Stimulated activated naive B cell treated with anti-CD40 and anti-IgM and Interleukin-4, amounts not matched to agents 10 μg/mL and 1 μg/mL and 100 μg/mL, for 72 hours (primary cell): ENCODE results near the gene ADA.
"Not testable (repeated sequence)": the region's sequence is repeated elsewhere in the genome, so short reads cannot be mapped to it uniquely, and the experiment has no call there.

Source experiments
- ATAC-seq, 2 donors: fragments of 150-1000 bp; cut with Tn5 transposase; replicated peaks; 2 replicates each; pipeline ENCODE4 v1.10.0; 2021; ENCODE audit warnings: moderate library complexity in 1 of 2
- DNase-seq: peaks from one replicate; pipeline ENCODE4 v3.0.0; 2021
- H3K27ac Mint-ChIP-seq: one replicate; pipeline ENCODE4 v1.8.0; 2022; ENCODE audit warnings: mild to moderate bottlenecking, mixed read lengths
- H3K27me3 Mint-ChIP-seq, 2 donors: one replicate each; pipeline ENCODE4 v1.8.0; 2022; ENCODE audit warnings: mixed read lengths in 2 of 2
- H3K36me3 Mint-ChIP-seq, 2 donors: one replicate each; pipeline ENCODE4 v1.8.0; 2022; ENCODE audit warnings: mixed read lengths in 2 of 2, mild to moderate bottlenecking in 1 of 2
- H3K4me1 Mint-ChIP-seq, 2 donors: one replicate each; pipeline ENCODE4 v1.8.0; 2022; ENCODE audit warnings: mixed read lengths in 2 of 2, mild to moderate bottlenecking in 1 of 2
- H3K4me3 Mint-ChIP-seq, 2 donors: one replicate each; pipeline ENCODE4 v1.8.0; 2022; ENCODE audit warnings: mild to moderate bottlenecking in 2 of 2, mixed read lengths in 2 of 2, moderate library complexity in 1 of 2
- H3K9me3 Mint-ChIP-seq, 2 donors: one replicate each; pipeline ENCODE4 v1.8.0; 2022; ENCODE audit warnings: mixed read lengths in 2 of 2, mild to moderate bottlenecking in 1 of 2

Gene ADA

DNA sequence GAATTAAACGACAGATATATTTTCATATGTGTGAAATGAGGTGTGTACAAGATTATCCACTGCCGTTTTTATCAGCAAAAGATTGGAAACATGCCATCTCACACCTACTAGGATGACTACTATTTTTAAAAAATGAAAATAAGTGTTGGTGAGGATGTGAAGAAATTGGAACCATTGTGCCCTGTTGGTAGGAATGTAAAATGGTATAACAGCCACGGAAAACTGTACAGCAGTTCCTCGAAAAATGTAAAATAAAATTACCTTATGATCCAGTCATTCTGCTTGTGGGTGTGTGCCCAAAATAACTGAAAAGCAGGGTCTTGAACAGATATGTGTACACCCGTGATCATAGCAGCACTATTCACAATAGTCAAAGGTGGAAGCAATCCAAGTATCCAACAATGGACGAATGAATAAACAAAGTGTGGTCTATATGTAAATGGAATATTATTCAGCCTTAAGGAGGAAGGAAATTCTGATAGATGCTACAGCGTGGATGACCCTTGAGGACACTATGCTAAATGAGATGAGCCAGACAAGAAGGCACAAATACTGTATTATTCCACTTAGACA, 36.6 kb upstream of the ADA start:
- DNase-seq (no peak), ATAC-seq (no peak)
- H3K27ac Mint-ChIP-seq: no peak overlapping the region
- H3K4me3 Mint-ChIP-seq: no peak overlapping the region
- H3K27me3 Mint-ChIP-seq: peaks cover 0 to 4% of the 10 kb centered on the region in 2 donors
- no peaks in the 10 kb centered on the region for H3K36me3 Mint-ChIP-seq
- no peaks in the 10 kb centered on the region for H3K9me3 Mint-ChIP-seq
- H3K4me1 Mint-ChIP-seq: peaks cover 7 to 8% of the 10 kb centered on the region in 2 donors

DNA sequence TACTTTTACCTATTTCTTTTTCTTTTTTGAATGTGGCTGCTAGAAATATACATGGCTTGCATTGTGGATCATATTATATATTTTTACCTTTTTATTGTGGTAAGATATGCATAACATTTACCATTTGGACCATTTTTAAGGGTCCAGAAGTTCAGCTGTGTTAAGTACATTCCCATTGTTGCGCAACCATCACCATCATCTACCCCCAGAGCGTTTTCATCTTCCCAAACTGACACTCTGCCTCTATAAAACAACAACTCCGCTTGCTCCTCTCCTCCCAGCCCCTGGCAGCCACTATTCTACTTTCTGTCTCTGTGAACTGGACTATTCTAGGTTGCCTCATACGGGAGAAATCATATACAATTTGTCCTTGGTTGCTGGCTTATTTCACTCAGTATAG, 35.4 kb upstream of the ADA start:
- H3K9me3 Mint-ChIP-seq: no peaks in the 10 kb centered on the region
- ATAC-seq (no peak), DNase-seq (no peak)
- no peak overlapping the region for H3K27ac Mint-ChIP-seq
- no peaks in the 10 kb centered on the region for H3K36me3 Mint-ChIP-seq
- peaks cover 7 to 8% of the 10 kb centered on the region in 2 donors for H3K4me1 Mint-ChIP-seq
- peaks cover 0 to 4% of the 10 kb centered on the region in 2 donors for H3K27me3 Mint-ChIP-seq
- H3K4me3 Mint-ChIP-seq: no peak overlapping the region

DNA sequence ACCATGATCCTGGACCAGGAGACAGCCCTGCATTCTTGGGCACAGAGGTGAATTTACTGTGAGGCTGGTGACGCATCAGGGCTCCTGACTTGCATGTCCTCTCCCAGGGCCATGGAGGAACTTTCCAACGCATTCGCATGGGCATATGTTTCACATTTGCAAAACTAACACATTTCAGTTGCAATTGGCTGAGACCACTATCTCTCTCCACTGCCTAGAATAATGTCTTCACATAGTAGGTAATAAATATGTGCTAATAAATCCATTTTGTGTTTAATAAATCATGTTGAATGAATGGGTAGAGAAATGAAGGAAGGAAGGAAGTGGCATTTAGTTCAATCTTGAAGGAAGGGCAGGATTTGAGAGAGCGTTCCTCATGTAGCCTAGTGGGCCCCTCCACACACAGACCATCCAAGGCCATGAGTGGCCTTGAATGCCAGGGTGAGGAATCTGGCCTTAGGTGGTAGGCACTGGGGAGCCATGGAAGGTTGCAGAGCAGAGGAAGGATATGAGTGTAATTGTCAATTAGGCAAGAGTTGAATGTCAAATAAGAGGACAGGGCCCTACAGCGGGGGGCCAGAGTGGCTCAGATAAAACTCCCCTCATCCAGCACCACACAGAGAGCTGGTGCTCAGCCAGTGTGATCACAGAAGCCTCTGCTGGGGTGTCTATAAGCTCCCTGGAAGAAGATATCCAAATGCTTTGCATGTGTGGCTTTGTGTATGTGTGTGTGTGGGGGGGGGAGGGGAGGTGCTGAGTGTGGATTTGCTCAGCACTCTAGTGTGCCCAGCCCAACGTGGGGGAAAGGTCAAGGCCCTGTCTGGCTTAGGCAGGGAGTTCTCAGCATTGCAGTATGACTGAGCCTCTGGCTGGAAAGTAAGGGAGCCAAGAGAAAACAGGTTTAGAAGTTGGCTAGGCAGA, 32.8 kb upstream of the ADA start:
- ATAC-seq (no peak), DNase-seq (no peak)
- Mint-ChIP-seq H3K27me3 (peaks cover 0 to 4% of the 10 kb centered on the region in 2 donors), H3K4me1 (peaks cover 7 to 8% of the 10 kb centered on the region in 2 donors), H3K36me3 (no peaks in the 10 kb centered on the region), H3K4me3 (no peak overlapping the region), H3K27ac (no peak overlapping the region), H3K9me3 (no peaks in the 10 kb centered on the region)

DNA sequence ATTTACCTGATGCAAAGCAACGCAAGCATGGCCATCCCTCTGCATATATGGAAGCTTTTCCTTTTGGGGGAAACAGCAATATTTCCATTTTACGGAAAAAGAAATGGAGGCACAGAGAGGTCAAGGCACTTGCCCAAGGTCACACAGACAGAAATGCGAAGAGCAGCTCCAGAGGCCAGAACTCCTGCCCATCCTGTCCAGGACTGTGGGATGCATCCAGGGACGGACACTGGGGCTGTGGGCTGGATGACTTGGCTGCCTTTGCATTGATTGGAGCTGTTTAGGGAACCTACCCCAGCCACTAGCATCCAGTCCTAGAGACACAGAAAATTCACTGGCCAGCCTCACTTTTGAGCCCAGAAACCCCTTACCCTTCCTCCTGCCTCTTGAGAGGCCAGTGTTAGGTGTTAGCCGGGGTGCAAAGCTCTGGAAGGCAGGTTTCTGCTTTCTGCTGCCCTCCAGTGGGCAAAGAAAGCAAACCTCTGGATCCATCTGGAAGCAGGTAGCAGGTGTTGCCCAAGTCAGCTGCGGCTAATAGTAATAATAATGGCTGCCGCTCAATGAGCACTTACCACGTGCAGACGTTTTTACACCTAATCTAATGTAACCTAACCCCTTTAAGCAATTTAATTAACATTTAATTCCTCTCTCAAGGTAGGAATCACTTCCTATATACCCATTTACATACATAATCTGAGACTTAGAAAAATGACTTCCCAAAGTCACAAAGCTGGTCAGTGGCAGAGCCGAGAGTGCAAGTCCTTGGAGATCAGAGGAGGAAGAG, 32.0 kb upstream of the ADA start:
- Mint-ChIP-seq H3K36me3 (no peaks in the 10 kb centered on the region), H3K9me3 (no peaks in the 10 kb centered on the region), H3K27ac (peak overlapping the region; percentile 65), H3K4me1 (peaks cover 7 to 8% of the 10 kb centered on the region in 2 donors), H3K27me3 (peaks cover 0 to 4% of the 10 kb centered on the region in 2 donors), H3K4me3 (no peak overlapping the region)
- ATAC-seq (peak; percentile 94 to 95), DNase-seq (peak; percentile 69)

DNA sequence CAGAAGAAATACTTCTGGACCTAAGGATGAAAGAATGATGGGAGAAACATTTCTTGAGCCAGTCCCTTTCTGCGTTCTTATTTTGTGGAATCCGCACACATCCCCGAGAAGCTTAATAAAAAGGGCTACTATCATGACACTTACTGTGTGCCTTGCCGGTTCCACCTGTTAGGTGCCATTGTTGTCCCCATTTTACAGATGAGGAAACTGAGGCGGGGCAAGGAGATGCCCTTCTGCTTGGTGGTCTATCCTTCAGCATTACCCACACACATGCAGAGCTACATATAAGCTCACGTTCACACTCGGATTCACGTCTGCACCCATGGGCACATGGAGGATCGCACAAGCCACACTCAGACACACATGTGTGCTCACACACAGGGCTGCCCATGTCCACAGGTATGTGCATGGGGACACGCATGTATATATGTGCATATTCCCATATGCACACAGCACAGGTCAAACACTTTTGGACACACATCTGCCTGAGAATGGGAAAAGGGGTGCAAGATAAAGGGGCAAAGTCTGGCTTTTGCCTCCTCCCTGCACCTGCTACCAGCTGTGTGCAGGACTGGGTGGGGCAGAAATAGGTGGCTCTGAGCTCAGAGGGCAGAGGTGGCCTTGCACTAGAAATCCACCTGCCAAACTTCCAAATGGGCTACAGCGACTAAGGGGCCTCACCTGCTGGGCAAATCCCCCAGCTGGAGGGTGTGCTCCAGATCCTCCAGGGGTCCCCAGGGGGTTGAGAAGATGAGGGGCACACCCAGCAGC, 30.5 kb upstream of the ADA start:
- Mint-ChIP-seq H3K4me1 (peaks cover 7 to 8% of the 10 kb centered on the region in 2 donors), H3K4me3 (no peak overlapping the region), H3K36me3 (no peaks in the 10 kb centered on the region), H3K27me3 (peaks cover 0 to 4% of the 10 kb centered on the region in 2 donors), H3K27ac (no peak overlapping the region), H3K9me3 (no peaks in the 10 kb centered on the region)
- DNase-seq (no peak), ATAC-seq (no peak)

DNA sequence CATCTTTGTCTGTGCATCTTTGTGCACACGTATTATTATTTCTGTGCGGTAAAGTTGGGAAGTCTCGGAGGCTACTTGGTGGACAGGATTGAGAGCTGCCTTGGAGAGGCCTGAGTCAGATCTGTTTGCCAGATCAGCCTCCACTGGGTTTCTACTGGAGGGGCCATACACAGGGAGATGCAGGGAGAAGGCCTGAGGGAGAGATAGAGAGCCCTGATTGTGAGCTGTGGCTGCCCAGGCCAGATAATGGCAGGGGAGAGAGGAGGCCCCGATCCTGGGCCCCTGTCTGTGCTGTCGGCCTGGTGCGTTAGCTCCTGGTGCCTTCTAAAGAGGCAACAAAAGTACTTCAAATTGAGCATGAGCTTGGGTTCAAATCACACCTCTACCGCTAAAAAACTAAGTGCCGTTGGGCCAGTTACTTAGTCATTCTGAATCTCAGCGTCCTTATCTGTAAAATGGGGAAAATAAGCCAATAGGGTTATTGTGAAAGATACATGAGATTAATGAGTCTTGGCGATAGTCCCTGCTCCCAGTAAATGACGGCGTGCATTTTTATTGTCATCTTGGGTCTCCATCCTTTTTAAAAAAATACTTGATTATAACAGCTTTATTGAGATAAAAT, 27.6 kb upstream of the ADA start:
- DNase-seq (no peak), ATAC-seq (no peak)
- H3K4me3 Mint-ChIP-seq: no peak overlapping the region
- H3K4me1 Mint-ChIP-seq: peaks cover 0 to 3% of the 10 kb centered on the region in 2 donors
- H3K36me3 Mint-ChIP-seq: no peaks in the 10 kb centered on the region
- no peak overlapping the region for H3K27ac Mint-ChIP-seq
- no peaks in the 10 kb centered on the region for H3K9me3 Mint-ChIP-seq
- H3K27me3 Mint-ChIP-seq: no peaks in the 10 kb centered on the region

DNA sequence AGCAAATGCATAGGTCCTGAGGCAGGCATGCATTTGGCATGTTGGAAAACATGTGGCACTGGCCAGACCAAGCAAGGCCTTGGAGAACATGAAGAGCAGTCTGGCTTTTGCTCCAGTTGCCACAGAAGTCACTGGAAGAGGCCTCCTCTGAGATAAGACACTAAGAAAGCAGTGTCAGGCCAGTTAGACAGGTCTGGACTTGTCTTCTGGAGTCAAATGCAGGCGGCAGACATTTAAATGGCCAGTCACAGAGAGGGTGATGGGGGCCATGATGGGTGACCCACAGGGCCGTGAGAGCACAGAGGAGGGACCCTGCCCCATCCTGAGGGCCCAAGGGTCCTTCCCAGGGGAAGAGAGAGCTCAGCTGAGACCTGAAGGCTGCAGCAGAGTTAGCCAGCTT, 26.7 kb upstream of the ADA start:
- Mint-ChIP-seq H3K9me3 (no peaks in the 10 kb centered on the region), H3K36me3 (no peaks in the 10 kb centered on the region), H3K27me3 (no peaks in the 10 kb centered on the region), H3K4me1 (no peaks in the 10 kb centered on the region), H3K27ac (no peak overlapping the region), H3K4me3 (no peak overlapping the region)
- no peak for DNase-seq
- no peak for ATAC-seq

DNA sequence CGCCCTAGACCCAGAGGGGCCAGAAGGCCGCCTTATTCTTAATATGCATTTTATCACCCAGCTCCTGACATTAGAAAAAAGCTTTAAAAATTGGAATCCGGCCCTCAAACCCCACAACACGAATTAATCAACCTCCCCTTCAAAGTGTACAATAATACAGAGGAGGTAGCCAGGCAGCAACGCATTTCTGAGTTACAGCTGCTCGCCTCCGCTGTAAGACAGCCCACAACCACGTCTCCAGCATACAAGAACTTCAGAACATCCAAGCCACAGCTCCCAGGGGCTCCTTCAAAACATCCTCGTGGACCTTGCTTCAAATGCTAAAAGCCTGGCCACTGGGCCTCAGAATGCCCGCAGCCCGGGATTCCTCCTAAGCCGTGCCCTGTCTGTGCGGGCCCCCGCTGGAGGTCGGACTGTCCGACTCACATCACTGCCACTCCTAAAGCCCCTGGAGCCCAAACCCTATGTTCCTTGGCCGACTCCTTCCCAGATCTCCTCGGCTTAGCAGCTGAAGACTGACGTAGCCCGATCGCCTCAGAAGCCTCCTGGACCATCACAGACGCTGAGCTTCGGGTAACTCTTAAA, 20.9 kb upstream of the ADA start:
- H3K4me1 Mint-ChIP-seq: peaks cover 6 to 19% of the 10 kb centered on the region in 2 donors
- not testable (repeated sequence) for H3K27me3 Mint-ChIP-seq, H3K4me3 Mint-ChIP-seq, ATAC-seq, H3K9me3 Mint-ChIP-seq, H3K27ac Mint-ChIP-seq, H3K36me3 Mint-ChIP-seq, DNase-seq

DNA sequence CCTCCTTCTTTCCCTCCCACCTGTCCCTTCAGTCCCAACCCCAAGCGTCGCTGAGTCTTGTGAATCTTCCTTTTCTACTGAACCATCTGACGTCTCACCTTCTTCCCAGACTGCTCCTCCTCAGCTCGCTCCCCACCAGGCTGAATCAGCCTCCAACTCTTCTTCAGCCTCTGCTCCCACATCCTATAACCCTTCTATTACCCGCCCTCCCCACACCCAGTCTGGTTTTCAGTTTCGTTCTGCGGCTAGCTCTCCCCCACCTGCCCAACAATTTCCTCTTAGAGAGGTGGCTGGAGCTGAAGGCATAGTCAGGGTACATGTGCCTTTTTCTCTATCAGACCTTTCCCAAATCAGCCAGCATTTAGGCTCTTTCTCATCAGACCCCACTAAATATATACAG, 20.0 kb upstream of the ADA start:
- H3K9me3 Mint-ChIP-seq, H3K36me3 Mint-ChIP-seq: not testable (repeated sequence)
- H3K4me3 Mint-ChIP-seq: peak overlapping the region; percentile 55 to 63

DNA sequence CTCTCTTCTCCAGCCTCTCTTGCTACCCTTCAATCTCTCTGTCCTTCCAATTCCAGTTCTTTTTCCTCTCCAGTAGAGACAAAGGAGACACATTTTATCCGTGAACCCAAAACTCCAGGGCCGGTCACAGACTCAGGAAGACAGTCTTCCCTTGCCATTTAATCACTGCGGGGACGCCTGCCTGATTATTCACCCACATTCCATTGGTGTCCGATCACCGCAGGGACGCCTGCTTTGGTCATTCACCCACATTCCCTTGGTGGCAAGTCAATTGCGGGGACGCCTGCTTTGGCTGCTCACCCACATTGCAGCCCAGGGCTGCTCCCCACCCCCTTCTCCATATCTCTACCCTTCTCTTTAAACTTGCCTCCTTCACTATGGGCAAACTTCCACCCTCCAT, 19.4 kb upstream of the ADA start:
- H3K27ac Mint-ChIP-seq, H3K36me3 Mint-ChIP-seq, H3K27me3 Mint-ChIP-seq, H3K4me3 Mint-ChIP-seq, ATAC-seq, DNase-seq, H3K9me3 Mint-ChIP-seq: not testable (repeated sequence)
- H3K4me1 Mint-ChIP-seq: peaks cover 8 to 19% of the 10 kb centered on the region in 2 donors

More for the DNA sequence above, 20.0 kb upstream of the ADA start:
- ATAC-seq (peak; percentile 77 to 86), DNase-seq (peak; percentile 26)
- Mint-ChIP-seq H3K27ac (peak overlapping the region; percentile 17), H3K4me1 (peaks cover 6 to 19% of the 10 kb centered on the region in 2 donors)
- not testable (repeated sequence) for H3K27me3 Mint-ChIP-seq

DNA sequence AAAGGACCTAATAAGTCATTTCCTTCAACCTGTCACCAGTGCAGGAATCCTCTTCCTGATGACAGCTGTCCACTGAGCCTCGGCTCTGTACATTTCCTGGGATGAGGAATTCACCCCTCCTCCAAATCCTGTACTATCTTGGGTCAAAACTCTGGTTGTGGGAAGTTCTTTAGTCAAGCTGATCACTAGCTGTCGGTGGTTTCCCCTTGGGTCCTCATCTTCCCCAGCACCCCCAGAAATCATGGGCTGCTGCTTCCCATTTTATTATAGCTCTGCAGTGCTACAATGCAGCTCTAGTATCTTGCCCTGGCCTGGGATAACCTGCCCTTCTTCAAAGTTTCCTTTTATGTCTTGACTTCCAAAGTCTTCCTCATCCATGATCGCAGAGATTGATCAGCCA, 14.6 kb upstream of the ADA start:
- Mint-ChIP-seq H3K36me3 (no peaks in the 10 kb centered on the region), H3K27me3 (no peaks in the 10 kb centered on the region), H3K4me1 (peaks cover 11 to 40% of the 10 kb centered on the region in 2 donors), H3K27ac (no peak overlapping the region), H3K4me3 (no peak overlapping the region), H3K9me3 (no peaks in the 10 kb centered on the region)
- ATAC-seq (no peak), DNase-seq (no peak)

DNA sequence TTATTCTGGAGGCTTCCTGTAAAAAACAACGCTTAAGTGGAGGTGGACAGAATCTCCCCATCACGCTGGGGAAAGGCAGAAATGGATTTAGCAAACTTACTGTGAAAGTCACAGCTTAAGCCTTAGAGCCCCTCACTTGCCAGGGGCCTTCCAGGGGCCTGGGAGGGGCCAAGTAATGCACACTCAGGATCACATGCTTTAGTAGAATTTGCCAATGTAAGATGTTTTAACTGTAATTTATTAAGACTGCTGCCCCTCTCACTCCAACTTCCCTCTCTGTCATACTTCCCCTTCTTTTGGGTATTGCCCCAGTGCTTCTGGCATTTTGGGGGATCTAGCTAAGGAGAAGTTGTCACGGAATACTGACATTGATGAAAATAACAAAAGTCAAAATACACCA, 12.6 kb upstream of the ADA start:
- peaks cover 17 to 44% of the 10 kb centered on the region in 2 donors for H3K4me1 Mint-ChIP-seq
- no peak overlapping the region for H3K27ac Mint-ChIP-seq
- H3K4me3 Mint-ChIP-seq: no peak overlapping the region
- DNase-seq (no peak), ATAC-seq (peak; percentile 65 to 69)
- H3K9me3 Mint-ChIP-seq: no peaks in the 10 kb centered on the region
- no peaks in the 10 kb centered on the region for H3K36me3 Mint-ChIP-seq
- no peaks in the 10 kb centered on the region for H3K27me3 Mint-ChIP-seq

DNA sequence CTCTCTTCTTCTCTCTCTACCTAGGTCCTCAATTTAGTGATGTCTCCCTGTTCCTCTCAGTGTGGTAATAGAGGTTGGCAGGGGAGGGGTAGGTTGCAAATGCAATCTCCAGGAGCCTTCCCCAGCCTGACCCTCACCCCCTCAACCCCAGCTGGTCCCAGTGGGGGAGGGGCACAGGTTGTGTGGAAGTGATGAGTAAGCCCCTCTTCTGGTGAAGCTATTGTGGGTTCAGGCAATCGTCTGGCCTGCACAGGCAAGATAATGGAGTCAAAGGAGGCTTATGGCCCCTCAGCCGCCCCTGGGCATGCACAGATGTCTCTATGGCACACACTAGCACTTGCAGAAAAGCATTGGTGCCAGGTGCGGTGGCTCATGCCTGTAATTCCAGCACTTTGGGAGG, 10.8 kb upstream of the ADA start:
- no peaks in the 10 kb centered on the region for H3K36me3 Mint-ChIP-seq
- no peak overlapping the region for H3K4me3 Mint-ChIP-seq
- no peaks in the 10 kb centered on the region for H3K27me3 Mint-ChIP-seq
- no peak overlapping the region for H3K27ac Mint-ChIP-seq
- DNase-seq: no peak
- peak in 1 of 2 donors; percentile 10 for ATAC-seq
- H3K4me1 Mint-ChIP-seq: peaks cover 17 to 44% of the 10 kb centered on the region in 2 donors
- H3K9me3 Mint-ChIP-seq: peaks cover 0 to 5% of the 10 kb centered on the region in 2 donors
